ENCODE data around the gene CA10. TPM values are rescaled to one million over a fixed set of nuclear protein-coding genes. Genes with fewer than 3 reads are reported as not detected.

The CA10 gene
- total RNA-seq, 2 donors from 2014 or later = not detected

GRCh38 chr17:51935477-51935876 lies 223.0 kb downstream of the CA10 start:
- H3K27me3 ChIP-seq (replicated peaks; ENCODE audit: insufficient read depth) = no peaks in the 10 kb centered on the region
- H3K4me1 ChIP-seq (ENCODE audit: control insufficient read depth in 1 of 2, low read depth in 2 of 2) = no peaks in the 10 kb centered on the region
- H3K27ac ChIP-seq = no peak overlapping the region
- ATAC-seq (ENCODE audit: insufficient number of reproducible peaks, low FRiP score, low read depth) (no peak), DNase-seq (ENCODE audit: low spot score) (no peak)
- H3K36me3 ChIP-seq = no peaks in the 10 kb centered on the region
- TF ChIP-seq CTCF (IDR thresholded peaks at IDR 0.05) = no peak
- H3K9me3 ChIP-seq = no peaks in the 10 kb centered on the region
- H3K4me3 ChIP-seq = no peak overlapping the region

- DNase-seq (ENCODE audit: low spot score) = no peak
- H3K27ac ChIP-seq = no peak overlapping the region
- no peaks in the 10 kb centered on the region for H3K27me3 ChIP-seq (replicated peaks; ENCODE audit: insufficient read depth)
- no peak overlapping the region for H3K4me3 ChIP-seq
- no peak for ATAC-seq (ENCODE audit: insufficient number of reproducible peaks, low FRiP score, low read depth)
- H3K4me1 ChIP-seq (ENCODE audit: control insufficient read depth in 1 of 2, low read depth in 2 of 2) = no peaks in the 10 kb centered on the region
- no peak for TF ChIP-seq CTCF (IDR thresholded peaks at IDR 0.05)
- no peaks in the 10 kb centered on the region for H3K9me3 ChIP-seq
- H3K36me3 ChIP-seq = no peaks in the 10 kb centered on the region
These were observed 224.9 kb downstream of the CA10 start for GRCh38 chr17:51933647-51934046.

- Histone ChIP-seq H3K27ac (no peak overlapping the region), H3K4me1 (ENCODE audit: control insufficient read depth in 1 of 2, low read depth in 2 of 2) (no peaks in the 10 kb centered on the region), H3K36me3 (no peaks in the 10 kb centered on the region), H3K4me3 (no peak overlapping the region), H3K27me3 (replicated peaks; ENCODE audit: insufficient read depth) (no peaks in the 10 kb centered on the region), H3K9me3 (no peaks in the 10 kb centered on the region)
- DNase-seq (ENCODE audit: low spot score) (no peak), ATAC-seq (ENCODE audit: insufficient number of reproducible peaks, low FRiP score, low read depth) (no peak)
- TF ChIP-seq CTCF (IDR thresholded peaks at IDR 0.05) = no peak
These were observed 232.1 kb downstream of the CA10 start for GRCh38 chr17:51926448-51926847.

- no peak for TF ChIP-seq CTCF (IDR thresholded peaks at IDR 0.05)
These were observed 237.0 kb downstream of the CA10 start for GRCh38 chr17:51921500-51921899.

GRCh38 chr17:51914577-51914976 lies 243.9 kb downstream of the CA10 start:
- TF ChIP-seq CTCF (IDR thresholded peaks at IDR 0.05) = no peak
- Histone ChIP-seq H3K4me3 (no peak overlapping the region), H3K9me3 (no peaks in the 10 kb centered on the region), H3K36me3 (no peaks in the 10 kb centered on the region), H3K27ac (no peak overlapping the region), H3K4me1 (ENCODE audit: control insufficient read depth in 1 of 2, low read depth in 2 of 2) (no peaks in the 10 kb centered on the region), H3K27me3 (replicated peaks; ENCODE audit: insufficient read depth) (no peaks in the 10 kb centered on the region)
- no peak for DNase-seq (ENCODE audit: low spot score)
- ATAC-seq (ENCODE audit: insufficient number of reproducible peaks, low FRiP score, low read depth) = no peak

More at GRCh38 chr17:51921500-51921899, 237.0 kb downstream of the CA10 start:
- no peaks in the 10 kb centered on the region for H3K4me1 ChIP-seq (ENCODE audit: control insufficient read depth in 1 of 2, low read depth in 2 of 2)
- H3K9me3 ChIP-seq = no peaks in the 10 kb centered on the region
- no peak for DNase-seq (ENCODE audit: low spot score)
- H3K36me3 ChIP-seq = no peaks in the 10 kb centered on the region
- no peak overlapping the region for H3K4me3 ChIP-seq
- ATAC-seq (ENCODE audit: insufficient number of reproducible peaks, low FRiP score, low read depth) = no peak
- no peaks in the 10 kb centered on the region for H3K27me3 ChIP-seq (replicated peaks; ENCODE audit: insufficient read depth)
- no peak overlapping the region for H3K27ac ChIP-seq
